Measurements from ENCODE around the gene RANGAP1.

RANGAP1 gene

GRCh38 chr22:41222846-41223507 is 63.0 kb downstream of the RANGAP1 start:
- H3K9ac ChIP-seq (ENCODE audit: low read depth in 1 of 2, low read length in 2 of 2): no peak overlapping the region
- no peak overlapping the region for H3K4me3 ChIP-seq (ENCODE audit: low read depth in 1 of 2, low read length in 2 of 2)
- no peak overlapping the region for H3K27ac ChIP-seq (ENCODE audit: low read depth, low read length)
- no peaks in the 10 kb centered on the region for H3K27me3 ChIP-seq (ENCODE audit: control insufficient read depth in 1 of 2, insufficient read depth in 2 of 2, low read length in 2 of 2)
- H3K9me3 ChIP-seq (ENCODE audit: control insufficient read depth in 1 of 2, low read length in 2 of 2): no peaks in the 10 kb centered on the region
- peaks cover 0 to under 1% of the 10 kb centered on the region in 2 donors for H3K4me1 ChIP-seq (ENCODE audit: control insufficient read depth in 1 of 2, insufficient read depth in 2 of 2, low read length in 2 of 2)
- H3K36me3 ChIP-seq (ENCODE audit: control insufficient read depth in 1 of 2, insufficient read depth in 2 of 2, low read length in 2 of 2): peaks cover 41 to 79% of the 10 kb centered on the region in 2 donors

DNA sequence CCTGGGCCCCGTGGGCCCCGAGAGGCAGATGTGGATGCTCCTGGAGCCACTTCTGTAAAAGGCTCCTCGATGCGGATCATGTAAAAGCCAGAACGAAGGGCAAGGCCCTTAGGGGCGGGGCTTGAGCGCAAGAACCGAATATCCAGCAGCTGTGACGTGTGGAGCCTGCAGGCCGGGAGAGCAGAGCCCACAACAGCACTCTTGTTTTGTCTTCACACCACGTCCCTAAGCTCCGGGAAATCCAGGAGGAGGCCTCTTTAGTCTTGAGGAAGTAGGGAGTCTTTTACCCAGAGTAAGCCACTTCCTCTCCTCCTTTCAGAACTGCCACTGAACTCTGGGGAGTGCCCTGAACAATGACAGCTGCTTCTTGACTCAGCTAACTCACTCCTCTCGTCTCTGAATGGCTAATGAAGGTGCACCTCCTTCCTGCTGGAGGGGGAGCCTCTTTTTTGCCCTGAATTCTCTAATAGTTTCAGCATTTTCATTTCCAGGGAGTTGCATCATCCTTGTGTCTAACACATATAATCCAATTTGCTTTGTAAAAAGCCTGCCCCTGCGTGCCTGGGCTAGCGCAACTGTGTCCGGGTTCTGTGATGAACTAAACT is 68.3 kb downstream of the RANGAP1 start:
- Histone ChIP-seq H3K9ac (ENCODE audit: low read depth in 1 of 2, low read length in 2 of 2) (peak overlapping the region in 1 of 2 donors; percentile 20), H3K27me3 (ENCODE audit: control insufficient read depth in 1 of 2, insufficient read depth in 2 of 2, low read length in 2 of 2) (no peaks in the 10 kb centered on the region), H3K4me1 (ENCODE audit: control insufficient read depth in 1 of 2, insufficient read depth in 2 of 2, low read length in 2 of 2) (peaks cover 9 to 15% of the 10 kb centered on the region in 2 donors), H3K4me3 (ENCODE audit: low read depth in 1 of 2, low read length in 2 of 2) (peak overlapping the region in 1 of 2 donors; percentile 13), H3K9me3 (ENCODE audit: control insufficient read depth in 1 of 2, low read length in 2 of 2) (no peaks in the 10 kb centered on the region), H3K27ac (ENCODE audit: low read depth, low read length) (peak overlapping the region; percentile 4), H3K36me3 (ENCODE audit: control insufficient read depth in 1 of 2, insufficient read depth in 2 of 2, low read length in 2 of 2) (peaks cover 12 to 52% of the 10 kb centered on the region in 2 donors)

DNA sequence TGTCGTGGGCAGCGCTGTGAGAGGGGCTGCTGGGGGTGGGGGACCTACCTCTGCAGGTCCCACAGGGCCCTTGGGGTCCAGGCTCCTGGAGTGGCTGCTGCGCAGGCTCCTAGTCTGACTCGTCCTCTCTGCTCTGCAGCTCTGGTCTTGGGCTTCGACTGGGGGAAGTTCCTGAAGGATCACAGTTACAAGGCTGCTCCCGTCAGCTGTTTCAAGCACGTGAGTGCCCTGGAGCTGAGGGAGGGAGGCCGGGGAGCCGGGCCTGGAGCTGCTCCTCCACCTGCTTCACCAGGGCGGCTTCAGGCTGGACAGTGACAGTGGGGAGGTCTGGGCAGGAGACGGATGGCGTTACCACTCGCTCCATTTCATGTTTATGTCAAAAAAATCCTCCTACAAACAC is 69.0 kb downstream of the RANGAP1 start:
- H3K4me3 ChIP-seq (ENCODE audit: low read depth in 1 of 2, low read length in 2 of 2): no peak overlapping the region
- H3K27ac ChIP-seq (ENCODE audit: low read depth, low read length): no peak overlapping the region
- H3K36me3 ChIP-seq (ENCODE audit: control insufficient read depth in 1 of 2, insufficient read depth in 2 of 2, low read length in 2 of 2): peaks cover 12 to 46% of the 10 kb centered on the region in 2 donors
- no peaks in the 10 kb centered on the region for H3K27me3 ChIP-seq (ENCODE audit: control insufficient read depth in 1 of 2, insufficient read depth in 2 of 2, low read length in 2 of 2)
- H3K4me1 ChIP-seq (ENCODE audit: control insufficient read depth in 1 of 2, insufficient read depth in 2 of 2, low read length in 2 of 2): peaks cover 9 to 15% of the 10 kb centered on the region in 2 donors
- no peaks in the 10 kb centered on the region for H3K9me3 ChIP-seq (ENCODE audit: control insufficient read depth in 1 of 2, low read length in 2 of 2)
- H3K9ac ChIP-seq (ENCODE audit: low read depth in 1 of 2, low read length in 2 of 2): peak overlapping the region; percentile 3 to 20

- Histone ChIP-seq H3K36me3 (ENCODE audit: control insufficient read depth in 1 of 2, insufficient read depth in 2 of 2, low read length in 2 of 2) (peaks cover 8 to 40% of the 10 kb centered on the region in 2 donors), H3K9me3 (ENCODE audit: control insufficient read depth in 1 of 2, low read length in 2 of 2) (no peaks in the 10 kb centered on the region), H3K27ac (ENCODE audit: low read depth, low read length) (no peak overlapping the region), H3K4me1 (ENCODE audit: control insufficient read depth in 1 of 2, insufficient read depth in 2 of 2, low read length in 2 of 2) (peaks cover 9 to 15% of the 10 kb centered on the region in 2 donors), H3K27me3 (ENCODE audit: control insufficient read depth in 1 of 2, insufficient read depth in 2 of 2, low read length in 2 of 2) (no peaks in the 10 kb centered on the region), H3K4me3 (ENCODE audit: low read depth in 1 of 2, low read length in 2 of 2) (no peak overlapping the region), H3K9ac (ENCODE audit: low read depth in 1 of 2, low read length in 2 of 2) (no peak overlapping the region)
These were observed 70.1 kb downstream of the RANGAP1 start for GRCh38 chr22:41215926-41216325.

GRCh38 chr22:41215409-41215808 is 70.6 kb downstream of the RANGAP1 start:
- Histone ChIP-seq H3K4me3 (ENCODE audit: low read depth in 1 of 2, low read length in 2 of 2) (no peak overlapping the region), H3K9me3 (ENCODE audit: control insufficient read depth in 1 of 2, low read length in 2 of 2) (no peaks in the 10 kb centered on the region), H3K27ac (ENCODE audit: low read depth, low read length) (no peak overlapping the region), H3K9ac (ENCODE audit: low read depth in 1 of 2, low read length in 2 of 2) (no peak overlapping the region), H3K27me3 (ENCODE audit: control insufficient read depth in 1 of 2, insufficient read depth in 2 of 2, low read length in 2 of 2) (no peaks in the 10 kb centered on the region), H3K4me1 (ENCODE audit: control insufficient read depth in 1 of 2, insufficient read depth in 2 of 2, low read length in 2 of 2) (peaks cover 9 to 15% of the 10 kb centered on the region in 2 donors), H3K36me3 (ENCODE audit: control insufficient read depth in 1 of 2, insufficient read depth in 2 of 2, low read length in 2 of 2) (peaks cover 4 to 39% of the 10 kb centered on the region in 2 donors)

GRCh38 chr22:41206719-41207118 is 79.3 kb downstream of the RANGAP1 start:
- peaks cover 0 to 16% of the 10 kb centered on the region in 2 donors for H3K4me1 ChIP-seq (ENCODE audit: control insufficient read depth in 1 of 2, insufficient read depth in 2 of 2, low read length in 2 of 2)
- no peak overlapping the region for H3K27ac ChIP-seq (ENCODE audit: low read depth, low read length)
- H3K4me3 ChIP-seq (ENCODE audit: low read depth in 1 of 2, low read length in 2 of 2): no peak overlapping the region
- H3K36me3 ChIP-seq (ENCODE audit: control insufficient read depth in 1 of 2, insufficient read depth in 2 of 2, low read length in 2 of 2): peaks cover 4 to 12% of the 10 kb centered on the region in 2 donors
- no peaks in the 10 kb centered on the region for H3K27me3 ChIP-seq (ENCODE audit: control insufficient read depth in 1 of 2, insufficient read depth in 2 of 2, low read length in 2 of 2)
- no peak overlapping the region for H3K9ac ChIP-seq (ENCODE audit: low read depth in 1 of 2, low read length in 2 of 2)
- H3K9me3 ChIP-seq (ENCODE audit: control insufficient read depth in 1 of 2, low read length in 2 of 2): no peaks in the 10 kb centered on the region

DNA sequence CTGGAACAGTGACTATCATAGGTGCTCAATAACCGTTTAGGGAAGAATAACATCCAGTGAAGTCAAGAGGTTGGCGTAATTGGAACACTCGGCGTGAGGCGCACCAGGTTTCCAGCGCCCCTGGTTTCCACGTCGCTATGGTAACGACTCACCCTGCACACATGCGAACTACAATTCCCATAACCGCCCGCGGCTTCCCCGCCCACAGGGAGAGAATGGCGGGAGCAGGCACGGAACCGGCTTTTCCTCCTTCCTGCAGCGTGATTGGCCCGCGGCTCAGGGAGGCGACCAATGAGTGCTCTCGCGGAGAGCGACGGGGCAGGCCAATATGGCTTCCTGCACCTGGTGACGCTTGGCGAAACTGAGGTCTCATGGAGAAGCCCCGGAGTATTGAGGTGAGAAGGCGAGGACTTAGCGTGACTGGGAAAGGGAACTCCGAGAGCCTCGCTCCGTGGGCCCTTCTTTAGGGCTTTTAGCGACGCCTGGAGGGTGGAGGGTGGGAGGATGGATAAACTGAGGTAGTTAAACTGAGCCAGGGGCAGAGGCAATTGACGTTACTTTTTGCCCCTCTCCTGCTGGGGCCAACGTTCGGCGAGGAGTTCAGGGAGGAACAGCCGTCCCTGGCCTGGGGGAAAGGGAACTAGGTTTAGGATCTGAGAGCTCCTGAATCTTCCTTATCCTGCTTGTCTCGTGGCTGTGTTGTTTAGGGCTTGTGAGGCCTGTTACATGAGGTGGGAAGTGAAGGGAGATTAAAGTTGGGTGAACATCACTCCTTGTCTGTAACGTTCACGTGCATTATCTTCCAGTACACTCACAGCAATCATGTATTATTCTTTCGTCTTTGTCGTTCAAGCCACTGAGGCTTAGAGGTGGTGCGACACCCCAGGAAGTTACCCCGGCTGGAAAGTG is 80.7 kb downstream of the RANGAP1 start, which contains the start of gene L3MBTL2:
TSS of gene L3MBTL2 (plus strand) at position 321 of the 909 bp plus-strand sequence. CDS start at position 372, 51 bp downstream.
- H3K36me3 ChIP-seq (ENCODE audit: control insufficient read depth in 1 of 2, insufficient read depth in 2 of 2, low read length in 2 of 2): peaks cover 4 to 6% of the 10 kb centered on the region in 2 donors
- no peak within 1 kb of the TSS for H3K27ac ChIP-seq (ENCODE audit: low read depth, low read length)
- peaks cover 0 to 20% of the 10 kb centered on the region in 2 donors for H3K4me1 ChIP-seq (ENCODE audit: control insufficient read depth in 1 of 2, insufficient read depth in 2 of 2, low read length in 2 of 2)
- peak within 1 kb of the TSS; percentile 86 to 93 for H3K9ac ChIP-seq (ENCODE audit: low read depth in 1 of 2, low read length in 2 of 2)
- H3K27me3 ChIP-seq (ENCODE audit: control insufficient read depth in 1 of 2, insufficient read depth in 2 of 2, low read length in 2 of 2): no peaks in the 10 kb centered on the region
- no peaks in the 10 kb centered on the region for H3K9me3 ChIP-seq (ENCODE audit: control insufficient read depth in 1 of 2, low read length in 2 of 2)
- peak within 1 kb of the TSS; percentile 96 to 100 for H3K4me3 ChIP-seq (ENCODE audit: low read depth in 1 of 2, low read length in 2 of 2)

GRCh38 chr22:41204066-41204465 is 81.9 kb downstream of the RANGAP1 start:
- no peak overlapping the region for H3K9ac ChIP-seq (ENCODE audit: low read depth in 1 of 2, low read length in 2 of 2)
- H3K36me3 ChIP-seq (ENCODE audit: control insufficient read depth in 1 of 2, insufficient read depth in 2 of 2, low read length in 2 of 2): no peaks in the 10 kb centered on the region
- no peak overlapping the region for H3K27ac ChIP-seq (ENCODE audit: low read depth, low read length)
- no peaks in the 10 kb centered on the region for H3K27me3 ChIP-seq (ENCODE audit: control insufficient read depth in 1 of 2, insufficient read depth in 2 of 2, low read length in 2 of 2)
- no peak overlapping the region for H3K4me3 ChIP-seq (ENCODE audit: low read depth in 1 of 2, low read length in 2 of 2)
- H3K4me1 ChIP-seq (ENCODE audit: control insufficient read depth in 1 of 2, insufficient read depth in 2 of 2, low read length in 2 of 2): peaks cover 0 to 20% of the 10 kb centered on the region in 2 donors
- no peaks in the 10 kb centered on the region for H3K9me3 ChIP-seq (ENCODE audit: control insufficient read depth in 1 of 2, low read length in 2 of 2)

GRCh38 chr22:41203118-41203517 is 82.9 kb downstream of the RANGAP1 start:
- Histone ChIP-seq H3K27ac (ENCODE audit: low read depth, low read length) (no peak overlapping the region), H3K27me3 (ENCODE audit: control insufficient read depth in 1 of 2, insufficient read depth in 2 of 2, low read length in 2 of 2) (no peaks in the 10 kb centered on the region), H3K4me3 (ENCODE audit: low read depth in 1 of 2, low read length in 2 of 2) (no peak overlapping the region), H3K4me1 (ENCODE audit: control insufficient read depth in 1 of 2, insufficient read depth in 2 of 2, low read length in 2 of 2) (peaks cover 3 to 30% of the 10 kb centered on the region in 2 donors), H3K36me3 (ENCODE audit: control insufficient read depth in 1 of 2, insufficient read depth in 2 of 2, low read length in 2 of 2) (no peaks in the 10 kb centered on the region), H3K9ac (ENCODE audit: low read depth in 1 of 2, low read length in 2 of 2) (no peak overlapping the region), H3K9me3 (ENCODE audit: control insufficient read depth in 1 of 2, low read length in 2 of 2) (no peaks in the 10 kb centered on the region)

All from duodenal mucosa (tissue), 2 donors.